Heart left ventricle (tissue), 16 donors: ENCODE data around the gene SPINK9. TPM values are rescaled to one million over a fixed set of nuclear protein-coding genes. Genes with fewer than 3 reads are reported as not detected.

Source experiments
- ATAC-seq, 4 donors: fragments of 200-7000 bp; cut with Tn5 transposase; one replicate each; pipeline ENCODE4 v1.9.1; 2020 to 2022; ENCODE audit warnings: moderate library complexity in 4 of 4, mild to moderate bottlenecking in 3 of 4, moderate number of reproducible peaks in 1 of 4
- DNase-seq, 5 donors: peaks; one replicate each; pipeline ENCODE4 v3.0.0-alpha.2; 2020
- H3K27ac ChIP-seq, 12 donors: fragments of 200-600 bp; sonication (generic) in 4 of 12; one replicate each; pipeline versions ENCODE4 v1.5.0 to v1.8.0; 2016 to 2022; ENCODE audit warnings: mild to moderate bottlenecking in 2 of 12
- H3K27me3 ChIP-seq, 9 donors: fragments of 200-600 bp; sonication (generic) in 2 of 9; one replicate each; pipeline versions ENCODE4 v1.5.1 to v1.8.0; 2016 to 2022; ENCODE audit warnings: mild to moderate bottlenecking in 3 of 9
- H3K36me3 ChIP-seq, 9 donors: fragments of 200-600 bp; sonication (generic) in 2 of 9; one replicate each; pipeline versions ENCODE4 v1.5.0 to v1.8.0; 2018 to 2022; ENCODE audit warnings: mild to moderate bottlenecking in 2 of 9
- H3K4me1 ChIP-seq, 12 donors: fragments of 200-600 bp; sonication (generic) in 4 of 12; one replicate each; pipeline versions ENCODE4 v1.5.0 to v1.8.0; 2016 to 2022; ENCODE audit warnings: mild to moderate bottlenecking in 3 of 12
- H3K4me3 ChIP-seq, 12 donors: fragments of 200-600 bp; sonication (generic) in 4 of 12; one replicate each; pipeline versions ENCODE4 v1.5.0 to v1.8.0; 2017 to 2022; ENCODE audit warnings: mild to moderate bottlenecking in 9 of 12, moderate library complexity in 4 of 12
- H3K9me3 ChIP-seq, 12 donors: fragments of 200-600 bp; sonication (generic) in 4 of 12; one replicate each; pipeline versions ENCODE4 v1.5.0 to v1.8.0; 2016 to 2022; ENCODE audit warnings: mild to moderate bottlenecking in 1 of 12
- POLR2A ChIP-seq, 2 donors: fragments of 450-650 bp; IDR thresholded peaks; one replicate each; pipeline ENCODE4 v1.6.1; 2017; ENCODE audit warnings: antibody characterized with exemption in 2 of 2, mild to moderate bottlenecking in 2 of 2, moderate library complexity in 2 of 2
- WGBS, 4 donors: extraction: QIAGEN DNeasy Blood & Tissue Kit in 2 of 4; methylation state at CpG; one replicate each; pipeline versions ENCODE4 v1.1.5 to v1.1.7; 2013 to 2018; 5-methylcytosine and 5-hydroxymethylcytosine counted together
- intact Hi-C, 10 donors: fragments of 100-400 bp; cut with DNase I; formaldehyde crosslinking; loops; one replicate each; pipeline versions ENCODE4 v1.11.1 to v1.14.2; 2022
- polyA plus RNA-seq, 2 donors: library from polyadenylated mRNA; stranded (reverse); fragments of 200-250 nt; gene quantifications; one replicate each; pipeline ENCODE4 v1.2.3, GENCODE V29; 2013
- total RNA-seq, 9 donors: library from RNA; depleted of rRNA in 2 of 9; stranded (reverse); fragments of >200 nt in 2 of 9; fragmentation: NEBNext Ultra II Directional in 3 of 9; extraction: Animal tissue kit (Norgen Biotek cat#: 25700) in 3 of 9; gene quantifications; one replicate each; pipeline versions ENCODE4 v1.1.0 to v1.2.4, GENCODE V29; 2016 to 2023
- TF ChIP-seq, protein P1 (sequence below), 12 donors: fragments of 200-600 bp; sonication (generic) in 4 of 12; IDR thresholded peaks; one replicate each; pipeline versions ENCODE4 v1.5.0 to v1.8.0; 2018 to 2022; ENCODE audit warnings: antibody characterized with exemption in 12 of 12, mild to moderate bottlenecking in 5 of 12
- donor health status: ischemic (EF 13 %, LVEDD 7.1; RV severe dilation, severe dysfunction).
- donor health status: healthy with polysubstance abuse.
- donor health status: DM: no; HTN: yes; CAD: no.
- donor health status: DM: no; HTN: no; CAD: no.
- donor health status: ischemic (EF 25% LVEDD 6.9; RV normal size, moderate dysfunction).
- donor health status: ischemic (EF 25% LVEDD 5.7; RV mildly dilated, moderate dysfunction).
- donor health status: healthy.
- donor health status: DM: yes; HTN: yes; CAD: no.
- donor health status: ischemic (EF 35%, LVEDD 5.7; RV mildly dilated, moderate dysfunction).
- donor health status: nonischemic (EF 11% LVEDD 7.7; RV severe dilation, severe dysfunction).
- donor health status: DM: yes; HTN: yes; CAD: no.
- donor health status: PGD.
- donor health status: ischemic (EF 29% LVEDD 5.4; RV normal size, mild dysfunction).
- donor health status: nonischemic (EF 23%, LVEDD 6.1; RV moderate dilation, normal function).

SPINK9 gene
- total and polyA plus RNA-seq, 11 donors: 0.77 TPM; not detected in 10

DNA sequence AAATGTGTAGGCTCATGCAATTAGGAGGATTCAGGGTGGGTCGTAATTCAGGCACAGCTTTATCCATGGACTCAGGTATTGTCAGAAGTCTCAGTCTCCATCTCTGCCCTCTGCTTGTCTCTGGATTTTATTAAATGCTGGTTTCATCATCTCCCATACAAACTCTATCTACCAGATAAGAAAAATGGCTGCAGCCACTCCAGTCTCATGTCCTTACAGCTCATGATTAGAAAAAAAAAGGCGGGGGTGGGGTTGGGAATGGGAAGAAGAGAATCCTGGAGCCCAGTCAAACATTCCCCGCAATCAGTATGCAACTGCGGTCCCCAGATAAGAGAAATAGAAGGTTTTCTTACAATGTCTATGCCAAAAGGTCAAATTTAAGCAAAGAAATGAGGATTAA, 40.8 kb downstream of the SPINK9 start:
- Histone ChIP-seq H3K4me1 (peaks cover 0 to 32% (median 7%) of the 10 kb centered on the region in 12 donors), H3K9me3 (peaks cover 0 to 7% (median 0%) of the 10 kb centered on the region in 12 donors), H3K36me3 (peaks cover 0 to 11% (median 0%) of the 10 kb centered on the region in 9 donors), H3K27me3 (no peaks in the 10 kb centered on the region), H3K4me3 (no peak overlapping the region), H3K27ac (peak overlapping the region in 4 of 12 donors; percentile 38 to 63 (median 50))
- intact Hi-C loops: loop anchor here in 7 of 10 donors (5.0 to 10.0 kb wide), 4 partner anchors 84 to 421 kb away; no protein-coding TSS in a partner anchor
- peak; percentile 30 to 66 (median 52) for ATAC-seq
- 43 to 64% (median 49%) methylated on average over 4 of the region's 4 CpGs for WGBS, 4 donors
- no peak for DNase-seq
- no peak for TF ChIP-seq POLR2A (IDR thresholded peaks at IDR 0.05)
- TF ChIP-seq, protein P1, sequence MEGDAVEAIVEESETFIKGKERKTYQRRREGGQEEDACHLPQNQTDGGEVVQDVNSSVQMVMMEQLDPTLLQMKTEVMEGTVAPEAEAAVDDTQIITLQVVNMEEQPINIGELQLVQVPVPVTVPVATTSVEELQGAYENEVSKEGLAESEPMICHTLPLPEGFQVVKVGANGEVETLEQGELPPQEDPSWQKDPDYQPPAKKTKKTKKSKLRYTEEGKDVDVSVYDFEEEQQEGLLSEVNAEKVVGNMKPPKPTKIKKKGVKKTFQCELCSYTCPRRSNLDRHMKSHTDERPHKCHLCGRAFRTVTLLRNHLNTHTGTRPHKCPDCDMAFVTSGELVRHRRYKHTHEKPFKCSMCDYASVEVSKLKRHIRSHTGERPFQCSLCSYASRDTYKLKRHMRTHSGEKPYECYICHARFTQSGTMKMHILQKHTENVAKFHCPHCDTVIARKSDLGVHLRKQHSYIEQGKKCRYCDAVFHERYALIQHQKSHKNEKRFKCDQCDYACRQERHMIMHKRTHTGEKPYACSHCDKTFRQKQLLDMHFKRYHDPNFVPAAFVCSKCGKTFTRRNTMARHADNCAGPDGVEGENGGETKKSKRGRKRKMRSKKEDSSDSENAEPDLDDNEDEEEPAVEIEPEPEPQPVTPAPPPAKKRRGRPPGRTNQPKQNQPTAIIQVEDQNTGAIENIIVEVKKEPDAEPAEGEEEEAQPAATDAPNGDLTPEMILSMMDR (IDR thresholded peaks at IDR 0.05): no peak

- Histone ChIP-seq H3K27ac (peak overlapping the region in 2 of 12 donors; percentile 2 to 54), H3K36me3 (peaks cover 0 to 7% (median 0%) of the 10 kb centered on the region in 9 donors), H3K9me3 (peaks cover 0 to 7% (median 0%) of the 10 kb centered on the region in 12 donors), H3K27me3 (no peaks in the 10 kb centered on the region), H3K4me3 (no peak overlapping the region), H3K4me1 (peaks cover 0 to 51% (median 12%) of the 10 kb centered on the region in 12 donors)
- no peak for ATAC-seq
- WGBS, 4 donors: 83 to 88% (median 84%) methylated on average over 3 of the region's 3 CpGs
- TF ChIP-seq POLR2A (IDR thresholded peaks at IDR 0.05): no peak
- TF ChIP-seq, protein P1 (IDR thresholded peaks at IDR 0.05): no peak
- intact Hi-C loops: loop anchor here in 7 of 10 donors (5.0 to 10.0 kb wide), 4 partner anchors 86 to 424 kb away; no protein-coding TSS in a partner anchor
- DNase-seq: no peak
Measured at GRCh38 chr5:148378670-148379069, 43.3 kb downstream of the SPINK9 start.

DNA sequence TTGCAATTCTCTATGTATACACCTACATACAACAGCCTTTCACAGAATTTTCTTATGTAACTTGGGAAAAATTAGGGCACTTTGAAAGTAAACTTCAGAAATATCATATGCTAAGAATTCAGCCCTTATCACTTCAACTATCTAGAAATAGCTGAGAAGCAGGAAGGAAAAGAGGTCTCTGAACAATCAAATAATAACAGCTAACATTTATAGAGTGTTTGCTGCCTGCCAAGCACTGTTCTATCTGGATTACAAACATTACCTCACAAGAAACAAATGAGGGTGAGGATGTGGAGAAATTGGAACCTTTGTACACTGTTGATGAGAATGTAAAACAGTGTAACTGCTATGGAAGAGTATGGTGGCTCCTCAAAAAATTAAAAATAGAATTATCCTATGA, 44.0 kb downstream of the SPINK9 start:
- Histone ChIP-seq H3K27me3 (no peaks in the 10 kb centered on the region), H3K4me1 (peaks cover 0 to 52% (median 13%) of the 10 kb centered on the region in 12 donors), H3K4me3 (no peak overlapping the region), H3K27ac (peak overlapping the region in 5 of 12 donors; percentile 15 to 54 (median 36)), H3K36me3 (peaks cover 0 to 7% (median 0%) of the 10 kb centered on the region in 9 donors), H3K9me3 (peaks cover 0 to 7% (median 0%) of the 10 kb centered on the region in 12 donors)
- intact Hi-C loops: loop anchor here in 7 of 10 donors (5.0 to 10.0 kb wide), 4 partner anchors 87 to 425 kb away; no protein-coding TSS in a partner anchor
- TF ChIP-seq, protein P1 (IDR thresholded peaks at IDR 0.05): no peak
- TF ChIP-seq POLR2A (IDR thresholded peaks at IDR 0.05): no peak
- DNase-seq: no peak
- ATAC-seq: no peak

- 82 to 87% (median 86%) methylated on average over 3 of the region's 3 CpGs for WGBS, 4 donors
- intact Hi-C loops: loop anchor here in 2 of 10 donors (5.0 kb wide), 2 partner anchors 35 to 90 kb away; no protein-coding TSS in a partner anchor
- Histone ChIP-seq H3K9me3 (peaks cover 0 to 7% (median 0%) of the 10 kb centered on the region in 12 donors), H3K27ac (peak overlapping the region in 3 of 12 donors; percentile 16 to 92 (median 91)), H3K36me3 (peaks cover 0 to 7% (median 0%) of the 10 kb centered on the region in 9 donors), H3K4me3 (peak overlapping the region in 6 of 12 donors; percentile 70 to 94 (median 86)), H3K27me3 (no peaks in the 10 kb centered on the region), H3K4me1 (peaks cover 3 to 64% (median 38%) of the 10 kb centered on the region in 12 donors)
- DNase-seq: no peak
- no peak for ATAC-seq
- no peak for TF ChIP-seq POLR2A (IDR thresholded peaks at IDR 0.05)
- TF ChIP-seq, protein P1 (IDR thresholded peaks at IDR 0.05): no peak
Measured at GRCh38 chr5:148381906-148382305, 46.5 kb downstream of the SPINK9 start.
